HepG2 (cell line): ENCODE results near the gene PCIF1. TPM values are rescaled to one million over a fixed set of nuclear protein-coding genes. Genes with fewer than 3 reads are reported as not detected.

ENCODE experiments used
- AKAP8 ChIP-seq: sonication (generic); formaldehyde crosslinking; IDR thresholded peaks from 2 replicates; pipeline ENCODE4 v1.5.1; 2020; ENCODE audit warnings: mild to moderate bottlenecking, missing genetic modification reagents
- GTF3A ChIP-seq: sonication (generic); formaldehyde crosslinking; conservative IDR thresholded peaks from 2 replicates; pipeline ENCODE4 v1.4.0; 2020; ENCODE audit warnings: mild to moderate bottlenecking, missing genetic modification reagents
- HNF4A ChIP-seq: sonication (generic); formaldehyde crosslinking; IDR thresholded peaks from 2 replicates; pipeline ENCODE4 v1.4.0; 2020; ENCODE audit warnings: missing genetic modification reagents
- JUN ChIP-seq: sonication (generic); formaldehyde crosslinking; IDR thresholded peaks from 2 replicates; pipeline ENCODE4 v1.4.0; 2020; ENCODE audit warnings: mild to moderate bottlenecking, missing genetic modification reagents
- KDM5A ChIP-seq: fragments of 200-600 bp; sonication (generic); IDR thresholded peaks from 2 replicates; pipeline ENCODE4 v1.7.0; 2018; ENCODE audit warnings: antibody characterized with exemption, mild to moderate bottlenecking, low read length, borderline replicate concordance
- KDM6A ChIP-seq: IDR thresholded peaks from 2 replicates; pipeline ENCODE4 v1.6.1; 2016; ENCODE audit warnings: low read depth
- MIER2 ChIP-seq: IDR thresholded peaks from 2 replicates; pipeline ENCODE4 v1.6.1; 2016; ENCODE audit warnings: missing biosample characterization, missing genetic modification reagents
- NCOA5 ChIP-seq: sonication (generic); formaldehyde crosslinking; IDR thresholded peaks from 2 replicates; pipeline ENCODE4 v1.4.0; 2020; ENCODE audit warnings: missing genetic modification reagents
- PHF5A ChIP-seq: IDR thresholded peaks from one replicate; pipeline ENCODE4 v1.6.1; 2018; ENCODE audit warnings: low read depth, missing genetic modification reagents; ENCODE audit not compliant: unreplicated experiment
- POLR2A ChIP-seq, 2 experiments: IDR thresholded peaks; 2 replicates each; pipeline ENCODE4 v1.6.1; 2011; ENCODE audit warnings: low read depth in 2 of 2, low read length in 2 of 2, mild to moderate bottlenecking in 1 of 2, moderate library complexity in 1 of 2; ENCODE audit not compliant: insufficient read depth in 1 of 2
- SNAPC2 ChIP-seq: sonication (generic); formaldehyde crosslinking; IDR thresholded peaks from 2 replicates; pipeline ENCODE4 v1.8.1; 2022; ENCODE audit warnings: mild to moderate bottlenecking, missing genetic modification reagents
- SNRNP70 ChIP-seq: fragments of 200-400 bp; formaldehyde crosslinking; IDR thresholded peaks from 2 replicates; pipeline ENCODE4 v1.6.1; 2017; ENCODE audit warnings: mild to moderate bottlenecking, low read depth, low read length, moderate library complexity
- USF2 ChIP-seq, 2 experiments: sonication (generic) in 1 of 2; formaldehyde crosslinking in 1 of 2; IDR thresholded peaks; 2 replicates each; pipeline versions ENCODE4 v1.5.1 to v1.6.1; 2011 to 2020; ENCODE audit warnings: borderline replicate concordance in 1 of 2, low read depth in 1 of 2, low read length in 1 of 2, mild to moderate bottlenecking in 1 of 2, missing genetic modification reagents in 1 of 2, moderate library complexity in 1 of 2
- ZFP36 ChIP-seq: fragments of 150-350 bp; IDR thresholded peaks from 2 replicates; pipeline ENCODE4 v1.6.1; 2018; ENCODE audit warnings: borderline replicate concordance, low read length, low read depth; ENCODE audit not compliant: partially characterized antibody
- ZNF180 ChIP-seq: sonication (generic); formaldehyde crosslinking; IDR thresholded peaks from 2 replicates; pipeline ENCODE4 v1.4.0; 2020; ENCODE audit warnings: low read depth, missing genetic modification reagents, borderline replicate concordance
- ZNF317 ChIP-seq: sonication (generic); formaldehyde crosslinking; IDR thresholded peaks from 2 replicates; pipeline ENCODE4 v1.5.0; 2020; ENCODE audit warnings: mild to moderate bottlenecking, missing genetic modification reagents
- ZNF543 ChIP-seq: sonication (generic); formaldehyde crosslinking; IDR thresholded peaks from 2 replicates; pipeline ENCODE4 v1.4.0; 2020; ENCODE audit warnings: mild to moderate bottlenecking, missing genetic modification reagents
- ZNF629 ChIP-seq: sonication (generic); formaldehyde crosslinking; conservative IDR thresholded peaks from 2 replicates; pipeline ENCODE4 v1.5.0; 2020; ENCODE audit warnings: missing genetic modification reagents
- ZNF670 ChIP-seq: sonication (generic); formaldehyde crosslinking; IDR thresholded peaks from 2 replicates; pipeline ENCODE4 v1.8.0; 2022; ENCODE audit warnings: mild to moderate bottlenecking, missing genetic modification reagents, borderline replicate concordance
- ZNF761 ChIP-seq: sonication (generic); formaldehyde crosslinking; conservative IDR thresholded peaks from 2 replicates; pipeline ENCODE4 v1.4.0; 2020; ENCODE audit warnings: mild to moderate bottlenecking, missing genetic modification reagents
- ZNF776 ChIP-seq: sonication (generic); formaldehyde crosslinking; IDR thresholded peaks from 2 replicates; pipeline ENCODE4 v1.4.0; 2020; ENCODE audit warnings: mild to moderate bottlenecking, missing genetic modification reagents
- ZNF792 ChIP-seq: IDR thresholded peaks from 2 replicates; pipeline ENCODE4 v1.6.1; 2016
- ZSCAN5A ChIP-seq: sonication (generic); formaldehyde crosslinking; IDR thresholded peaks from 2 replicates; pipeline ENCODE4 v1.8.0; 2022; ENCODE audit warnings: mild to moderate bottlenecking, missing genetic modification reagents, borderline replicate concordance
- ZXDC ChIP-seq: sonication (generic); formaldehyde crosslinking; IDR thresholded peaks from 2 replicates; pipeline ENCODE4 v1.5.0; 2020; ENCODE audit warnings: mild to moderate bottlenecking, missing genetic modification reagents
- polyA plus RNA-seq, 8 experiments: library from polyadenylated mRNA; depleted of rRNA in 3 of 8; stranded (reverse) in 7 of 8; unstranded in 1 of 8; fragments of >200 nt; fragmentation: Illumina TruSeq in 4 of 8; extraction: Trizol in 4 of 8; gene quantifications; 2 replicates each; pipeline versions ENCODE4 v1.2.1 to v1.2.3, GENCODE V29; 2011 to 2016; ENCODE audit warnings: low read depth in 4 of 8, missing spikeins in 1 of 8, mixed read lengths in 1 of 8; ENCODE audit not compliant: insufficient read depth in 1 of 8
- total RNA-seq, 5 experiments: library from RNA; depleted of rRNA; stranded (reverse); fragments of >200 nt; fragmentation: Illumina TruSeq; extraction: Trizol; gene quantifications; 2 replicates each; pipeline ENCODE4 v1.2.3, GENCODE V29; 2016; ENCODE audit warnings: low read depth in 1 of 5

PCIF1 gene
- total and polyA plus RNA-seq, 2 of the 13 experiments (the other 11 are each of a cell fraction or from before 2014, with no cell fraction given) = 20.9 to 24.4 TPM

- TF ChIP-seq PHF5A (CRISPR knock-in tag) (peak; percentile 92), ZNF776 (CRISPR knock-in tag) (no peak; the same call in 1 of the 2 replicates), ZNF761 (CRISPR knock-in tag) (no peak; the same call in 1 of the 2 replicates), HNF4A (CRISPR knock-in tag) (no peak; the same call in 1 of the 2 replicates), GTF3A (peak; percentile 80; the same call in 1 of the 2 replicates), ZXDC (CRISPR knock-in tag) (peak; percentile 86; the same call in 1 of the 2 replicates), KDM5A (peak; percentile 94; the same call in 1 of the 2 replicates), KDM6A (CRISPR knock-in tag) (0 out of 2 replicates have a peak, but pooled peaks have one; percentile 42), JUN (peak; percentile 96), NCOA5 (no peak), POLR2A (IDR thresholded peaks at IDR 0.05; ENCODE audit: insufficient read depth in 1 of 2, low read depth in 2 of 2, low read length in 2 of 2) (peak; percentile 65 to 95; a peak in 3 of 4 replicates), ZNF670 (CRISPR knock-in tag) (peak; percentile 96), ZNF317 (CRISPR knock-in tag) (peak; percentile 78), ZNF543 (peak; percentile 96), SNRNP70 (no peak), SNAPC2 (CRISPR knock-in tag) (peak; percentile 72; the same call in 1 of the 2 replicates), ZFP36 (no peak), ZSCAN5A (CRISPR knock-in tag) (peak; percentile 93), ZNF792 (CRISPR knock-in tag) (peak; percentile 67), AKAP8 (CRISPR knock-in tag) (no peak; the same call in 1 of the 2 replicates), MIER2 (CRISPR knock-in tag) (peak; percentile 46; the same call in 1 of the 2 replicates), ZNF180 (CRISPR knock-in tag) (peak; percentile 94; the same call in 1 of the 2 replicates), ZNF629 (CRISPR knock-in tag) (peak; percentile 86), USF2 (IDR thresholded peaks at IDR 0.05; ENCODE audit: low read depth, low read length) (no peak; the same call in 1 of the 2 replicates), USF2 (CRISPR knock-in tag; IDR thresholded peaks at IDR 0.05; ENCODE audit: borderline replicate concordance) (peak; percentile 65; the same call in 1 of the 2 replicates)
Observed at GRCh38 chr20:45971675-45972499, 37.4 kb downstream of the PCIF1 start, which contains the start of gene ZNF335 (continued).
